ENCODE results near the gene TRIM41. TPM values are rescaled to one million over a fixed set of nuclear protein-coding genes. Genes with fewer than 3 reads are reported as not detected.

Gene TRIM41
- polyA plus RNA-seq, 1 donor from 2014 or later: 32.1 TPM

DNA sequence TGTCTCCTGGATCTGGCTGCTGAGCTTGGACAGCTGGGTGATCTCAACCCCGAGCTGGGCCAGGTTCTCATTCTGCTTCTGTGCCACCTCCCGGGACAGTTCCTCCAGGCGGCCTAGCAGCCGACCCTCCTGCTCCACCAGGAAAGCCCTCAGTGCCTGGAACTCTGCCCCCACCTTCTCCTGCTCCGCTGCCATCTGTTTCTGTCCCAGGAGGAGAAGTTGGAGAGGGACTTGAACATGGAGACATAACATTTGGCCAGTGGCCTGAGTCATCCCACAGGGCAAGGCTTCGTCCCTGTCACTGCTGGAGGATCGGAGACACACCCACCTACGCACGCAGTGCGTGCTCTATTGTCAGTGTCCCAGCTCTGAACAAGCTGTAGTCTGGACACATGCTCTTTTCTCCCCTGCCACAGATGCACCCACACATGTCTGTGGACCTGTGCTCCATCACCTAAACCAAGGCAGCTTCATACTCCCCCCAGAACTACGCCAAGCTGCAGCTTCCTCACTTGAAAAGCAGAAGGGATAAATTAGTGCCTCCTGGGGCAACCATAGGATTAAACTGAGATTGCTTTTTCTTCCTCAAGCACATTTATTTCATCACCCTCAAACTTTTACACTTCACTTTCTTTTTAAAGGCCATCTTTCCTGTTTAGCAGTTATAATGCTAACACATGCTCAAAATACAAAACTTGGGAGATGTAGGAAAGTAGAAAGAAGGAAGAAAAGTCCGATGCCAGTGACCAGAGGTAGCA is 23.0 kb upstream of the TRIM41 start:
- H2AFZ ChIP-seq (ENCODE audit: low read depth, low read length): no peak overlapping the region
- H3K9me2 ChIP-seq (ENCODE audit: insufficient read depth, low read length): no peaks in the 10 kb centered on the region
- H3K27me3 ChIP-seq (ENCODE audit: insufficient read depth, low read depth, low read length): peaks cover 45% of the 10 kb centered on the region
- H3K27ac ChIP-seq (ENCODE audit: low read length): no peak overlapping the region
- H3K9ac ChIP-seq (ENCODE audit: low read length): no peak overlapping the region
- H3K9me3 ChIP-seq (ENCODE audit: low read length): no peaks in the 10 kb centered on the region
- H4K20me1 ChIP-seq (ENCODE audit: insufficient read depth): no peaks in the 10 kb centered on the region
- no peaks in the 10 kb centered on the region for H3K36me3 ChIP-seq (ENCODE audit: insufficient read depth, low read length)
- TF ChIP-seq EP300 (conservative IDR thresholded peaks at IDR 0.05; ENCODE audit: poor library complexity, severe bottlenecking): no peak
- no peak for TF ChIP-seq RAD21 (conservative IDR thresholded peaks at IDR 0.05)
- TF ChIP-seq SMC3 (conservative IDR thresholded peaks at IDR 0.05; ENCODE audit: poor library complexity): no peak
- TF ChIP-seq EZH2 (IDR thresholded peaks at IDR 0.05; ENCODE audit: borderline replicate concordance, insufficient read depth, low read length, poor library complexity, severe bottlenecking): no peak
- TF ChIP-seq, protein P1, sequence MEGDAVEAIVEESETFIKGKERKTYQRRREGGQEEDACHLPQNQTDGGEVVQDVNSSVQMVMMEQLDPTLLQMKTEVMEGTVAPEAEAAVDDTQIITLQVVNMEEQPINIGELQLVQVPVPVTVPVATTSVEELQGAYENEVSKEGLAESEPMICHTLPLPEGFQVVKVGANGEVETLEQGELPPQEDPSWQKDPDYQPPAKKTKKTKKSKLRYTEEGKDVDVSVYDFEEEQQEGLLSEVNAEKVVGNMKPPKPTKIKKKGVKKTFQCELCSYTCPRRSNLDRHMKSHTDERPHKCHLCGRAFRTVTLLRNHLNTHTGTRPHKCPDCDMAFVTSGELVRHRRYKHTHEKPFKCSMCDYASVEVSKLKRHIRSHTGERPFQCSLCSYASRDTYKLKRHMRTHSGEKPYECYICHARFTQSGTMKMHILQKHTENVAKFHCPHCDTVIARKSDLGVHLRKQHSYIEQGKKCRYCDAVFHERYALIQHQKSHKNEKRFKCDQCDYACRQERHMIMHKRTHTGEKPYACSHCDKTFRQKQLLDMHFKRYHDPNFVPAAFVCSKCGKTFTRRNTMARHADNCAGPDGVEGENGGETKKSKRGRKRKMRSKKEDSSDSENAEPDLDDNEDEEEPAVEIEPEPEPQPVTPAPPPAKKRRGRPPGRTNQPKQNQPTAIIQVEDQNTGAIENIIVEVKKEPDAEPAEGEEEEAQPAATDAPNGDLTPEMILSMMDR (IDR thresholded peaks at IDR 0.05; ENCODE audit: poor library complexity, severe bottlenecking): no peak
- TF ChIP-seq POLR2AphosphoS5 (IDR thresholded peaks at IDR 0.05): no peak
- no peak for TF ChIP-seq MXI1 (conservative IDR thresholded peaks at IDR 0.05; ENCODE audit: poor library complexity, severe bottlenecking)
- no peak for TF ChIP-seq TAF1 (IDR thresholded peaks at IDR 0.05; ENCODE audit: low read depth)
- H3F3A ChIP-seq (ENCODE audit: insufficient read depth, low read length, poor library complexity, severe bottlenecking): no peaks in the 10 kb centered on the region
- H3K4me2 ChIP-seq (ENCODE audit: low read length): no peak overlapping the region
- no peaks in the 10 kb centered on the region for H3K79me2 ChIP-seq (replicated peaks; ENCODE audit: insufficient read depth, low read length)
- no peak overlapping the region for H3K4me3 ChIP-seq (ENCODE audit: low read length)

DNA sequence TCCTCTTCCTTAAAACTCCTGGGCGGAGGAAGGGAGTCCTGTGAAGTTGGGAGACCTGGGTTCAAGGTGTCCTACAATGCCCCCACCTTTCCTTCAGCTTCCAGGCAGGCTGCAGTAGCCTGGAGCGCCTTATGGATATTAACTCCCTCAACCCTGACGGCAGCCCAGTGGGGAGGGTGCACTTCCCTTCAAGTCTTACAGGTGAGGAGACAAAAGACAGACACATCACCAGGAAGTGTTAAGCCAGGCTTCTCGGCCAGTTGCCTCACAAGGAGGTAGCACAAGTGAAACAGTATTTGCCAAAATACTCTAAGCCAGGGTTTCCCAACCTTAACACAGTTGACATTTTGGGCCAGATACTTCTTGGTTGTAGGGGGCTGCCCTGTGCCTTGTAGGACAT is 22.3 kb upstream of the TRIM41 start:
- Histone ChIP-seq H3K27me3 (ENCODE audit: insufficient read depth, low read depth, low read length) (peaks cover 53% of the 10 kb centered on the region), H3F3A (ENCODE audit: insufficient read depth, low read length, poor library complexity, severe bottlenecking) (no peaks in the 10 kb centered on the region), H3K79me2 (replicated peaks; ENCODE audit: insufficient read depth, low read length) (no peaks in the 10 kb centered on the region), H3K9me2 (ENCODE audit: insufficient read depth, low read length) (no peaks in the 10 kb centered on the region), H4K20me1 (ENCODE audit: insufficient read depth) (no peaks in the 10 kb centered on the region), H3K4me2 (ENCODE audit: low read length) (no peak overlapping the region), H3K36me3 (ENCODE audit: insufficient read depth, low read length) (no peaks in the 10 kb centered on the region), H2AFZ (ENCODE audit: low read depth, low read length) (no peak overlapping the region), H3K4me3 (ENCODE audit: low read length) (no peak overlapping the region), H3K9me3 (ENCODE audit: low read length) (no peaks in the 10 kb centered on the region), H3K27ac (ENCODE audit: low read length) (no peak overlapping the region), H3K9ac (ENCODE audit: low read length) (no peak overlapping the region)
- TF ChIP-seq EZH2 (IDR thresholded peaks at IDR 0.05; ENCODE audit: borderline replicate concordance, insufficient read depth, low read length, poor library complexity, severe bottlenecking): no peak
- no peak for TF ChIP-seq SMC3 (conservative IDR thresholded peaks at IDR 0.05; ENCODE audit: poor library complexity)

DNA sequence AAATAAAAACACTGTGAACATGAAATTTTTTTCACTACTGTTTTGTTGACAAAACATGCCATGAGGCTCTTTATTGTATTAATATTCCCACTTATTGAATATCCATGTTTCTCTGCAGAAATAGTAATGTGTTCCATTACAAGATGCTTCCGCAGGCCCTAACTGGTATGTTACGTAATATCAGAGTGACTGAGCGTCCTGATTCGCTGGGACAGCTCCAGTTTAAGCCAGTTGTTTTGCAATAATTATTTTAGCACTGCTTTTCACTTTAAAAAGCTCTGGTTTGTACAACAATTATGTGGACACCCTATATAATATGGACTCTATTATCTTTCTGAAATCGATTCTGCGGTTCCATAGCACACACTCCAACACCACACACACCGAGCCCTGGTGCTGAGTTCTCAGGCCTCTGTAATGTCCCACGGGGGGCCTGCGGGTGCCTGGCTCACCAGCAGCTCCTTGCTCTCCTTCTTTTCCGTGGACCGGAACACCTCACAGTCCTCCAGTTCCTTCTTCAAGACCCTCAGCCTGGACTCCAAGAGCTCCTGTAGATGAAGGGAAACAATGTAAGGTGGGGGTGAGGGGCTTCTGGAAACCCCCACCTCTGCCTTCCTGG is 19.9 kb upstream of the TRIM41 start:
- H3F3A ChIP-seq (ENCODE audit: insufficient read depth, low read length, poor library complexity, severe bottlenecking): peaks cover 6% of the 10 kb centered on the region
- no peak overlapping the region for H3K27ac ChIP-seq (ENCODE audit: low read length)
- H2AFZ ChIP-seq (ENCODE audit: low read depth, low read length): no peak overlapping the region
- no peak for TF ChIP-seq EZH2 (IDR thresholded peaks at IDR 0.05; ENCODE audit: borderline replicate concordance, insufficient read depth, low read length, poor library complexity, severe bottlenecking)
- no peaks in the 10 kb centered on the region for H4K20me1 ChIP-seq (ENCODE audit: insufficient read depth)
- H3K9me3 ChIP-seq (ENCODE audit: low read length): no peaks in the 10 kb centered on the region
- no peaks in the 10 kb centered on the region for H3K79me2 ChIP-seq (replicated peaks; ENCODE audit: insufficient read depth, low read length)
- H3K36me3 ChIP-seq (ENCODE audit: insufficient read depth, low read length): no peaks in the 10 kb centered on the region
- H3K9ac ChIP-seq (ENCODE audit: low read length): no peak overlapping the region
- H3K4me3 ChIP-seq (ENCODE audit: low read length): peak overlapping the region; percentile 77
- no peaks in the 10 kb centered on the region for H3K9me2 ChIP-seq (ENCODE audit: insufficient read depth, low read length)
- H3K4me2 ChIP-seq (ENCODE audit: low read length): no peak overlapping the region
- peaks cover 57% of the 10 kb centered on the region for H3K27me3 ChIP-seq (ENCODE audit: insufficient read depth, low read depth, low read length)

All from neural cell (in vitro differentiated cells).